ENCODE measurements around the gene RUNX1. TPM values are rescaled to one million over a fixed set of nuclear protein-coding genes. Genes with fewer than 3 reads are reported as not detected.

Gene RUNX1
- total and polyA plus RNA-seq, 2 of the 13 experiments (the other 11 are each of a cell fraction or from before 2014, with no cell fraction given) = 5.4 to 6.4 TPM

- TF ChIP-seq PAXIP1 (CRISPR knock-in tag; conservative IDR thresholded peaks at IDR 0.05) (peak; percentile 58), ZNF788 (CRISPR knock-in tag; IDR thresholded peaks at IDR 0.05; ENCODE audit: borderline replicate concordance) (peak; percentile 61; the same call in 1 of the 2 replicates), THRA (CRISPR knock-in tag; IDR thresholded peaks at IDR 0.05; ENCODE audit: borderline replicate concordance) (peak; percentile 61; the same call in 1 of the 2 replicates), NR0B2 (CRISPR knock-in tag; IDR thresholded peaks at IDR 0.05) (no peak), NCOA2 (CRISPR knock-in tag; IDR thresholded peaks at IDR 0.05) (peak; percentile 55), ATF7-NPFF (CRISPR knock-in tag; IDR thresholded peaks at IDR 0.05; ENCODE audit: low read depth) (0 out of 2 replicates have a peak, but pooled peaks have one; percentile 40), ZNF501 (CRISPR knock-in tag; IDR thresholded peaks at IDR 0.05) (peak; percentile 51; the same call in 1 of the 2 replicates), KLF13 (CRISPR knock-in tag; IDR thresholded peaks at IDR 0.05) (no peak), HDAC1 (CRISPR knock-in tag; IDR thresholded peaks at IDR 0.05) (peak; percentile 82), ZNF879 (CRISPR knock-in tag; IDR thresholded peaks at IDR 0.05) (no peak), ZSCAN20 (CRISPR knock-in tag; IDR thresholded peaks at IDR 0.05; ENCODE audit: borderline replicate concordance) (no peak), EEA1 (CRISPR knock-in tag; IDR thresholded peaks at IDR 0.05; ENCODE audit: borderline replicate concordance) (no peak), SOX13 (IDR thresholded peaks at IDR 0.05) (no peak), SOX13 (CRISPR knock-in tag; conservative IDR thresholded peaks at IDR 0.05 in 1 of 2, IDR thresholded peaks at IDR 0.05 in 1 of 2) (peak in 1 of 2 experiments; percentile 77; a peak in 2 of 4 replicates), ARID4A (CRISPR knock-in tag; IDR thresholded peaks at IDR 0.05; ENCODE audit: borderline replicate concordance) (peak; percentile 68; the same call in 1 of the 2 replicates), NFE2L1 (CRISPR knock-in tag; IDR thresholded peaks at IDR 0.05; ENCODE audit: borderline replicate concordance) (no peak), ZNF724P (CRISPR knock-in tag; IDR thresholded peaks at IDR 0.05; ENCODE audit: borderline replicate concordance) (0 out of 2 replicates have a peak, but pooled peaks have one; percentile 27), ZNF224 (CRISPR knock-in tag; IDR thresholded peaks at IDR 0.05) (no peak)
These were observed 183.5 kb downstream of the RUNX1 start (continued) for GRCh38 chr21:34865400-34866241.

Data from HepG2 (cell line).